CD4-positive, alpha-beta T cell treated with Interleukin-4 for 4 hours (primary cell): ENCODE measurements around the gene RELL1.

Experiments used
- DNase-seq: peaks from one replicate; pipeline ENCODE4 v3.0.0-alpha.2; 2020

The RELL1 gene

GRCh38 chr4:37686373-37687193, at the start of gene RELL1:
Gene RELL1, minus strand, starts transcription at chr4:37686376. Its CDS starts 89 bp downstream, at chr4:37686287.
- DNase-seq = peak; percentile 98

- no peak for DNase-seq
Measured at GRCh38 chr4:37735578-37735977, 49.4 kb upstream of the RELL1 start.

GRCh38 chr4:37734989-37735388, 48.8 kb upstream of the RELL1 start:
- DNase-seq = no peak

GRCh38 chr4:37733240-37733867, 47.2 kb upstream of the RELL1 start:
- no peak for DNase-seq

- no peak for DNase-seq
Measured at GRCh38 chr4:37732526-37733186, 46.5 kb upstream of the RELL1 start.

GRCh38 chr4:37729649-37730004, 43.5 kb upstream of the RELL1 start:
- no peak for DNase-seq

- no peak for DNase-seq
Measured at GRCh38 chr4:37728064-37728463, 41.9 kb upstream of the RELL1 start.

- DNase-seq = no peak
Measured at GRCh38 chr4:37727635-37728034, 41.5 kb upstream of the RELL1 start.

- no peak for DNase-seq
Measured at GRCh38 chr4:37726666-37727065, 40.5 kb upstream of the RELL1 start.

- no peak for DNase-seq
Measured at GRCh38 chr4:37725718-37726117, 39.5 kb upstream of the RELL1 start.

- no peak for DNase-seq
Measured at GRCh38 chr4:37723067-37723466, 36.9 kb upstream of the RELL1 start.

- DNase-seq = no peak
Measured at GRCh38 chr4:37721995-37722638, 35.9 kb upstream of the RELL1 start.

GRCh38 chr4:37719021-37719420, 32.8 kb upstream of the RELL1 start:
- no peak for DNase-seq

- DNase-seq = no peak
Measured at GRCh38 chr4:37717576-37717975, 31.4 kb upstream of the RELL1 start.

- DNase-seq = no peak
Measured at GRCh38 chr4:37715889-37716402, 29.8 kb upstream of the RELL1 start.

GRCh38 chr4:37710491-37710890, 24.3 kb upstream of the RELL1 start:
- no peak for DNase-seq

- no peak for DNase-seq
Measured at GRCh38 chr4:37706032-37706431, 19.9 kb upstream of the RELL1 start.

GRCh38 chr4:37705571-37705970, 19.4 kb upstream of the RELL1 start:
- no peak for DNase-seq

- no peak for DNase-seq
Measured at GRCh38 chr4:37699868-37700481, 13.8 kb upstream of the RELL1 start.

GRCh38 chr4:37697566-37697965, 11.4 kb upstream of the RELL1 start:
- no peak for DNase-seq

- no peak for DNase-seq
Measured at GRCh38 chr4:37693450-37694190, 7.4 kb upstream of the RELL1 start.

GRCh38 chr4:37693030-37693429, 6.9 kb upstream of the RELL1 start:
- DNase-seq = no peak
